ENCODE data around the gene METTL23.
A peak's percentile ranks its signal among the peaks of the same experiment; 100 is the strongest.
"Not testable (repeated sequence)": the region's sequence is repeated elsewhere in the genome, so short reads cannot be mapped to it uniquely, and the experiment has no call there.

The METTL23 gene

GRCh38 chr17:76695059-76695831 is 31.4 kb upstream of the METTL23 start:
- DNase-seq, result no peak

DNA sequence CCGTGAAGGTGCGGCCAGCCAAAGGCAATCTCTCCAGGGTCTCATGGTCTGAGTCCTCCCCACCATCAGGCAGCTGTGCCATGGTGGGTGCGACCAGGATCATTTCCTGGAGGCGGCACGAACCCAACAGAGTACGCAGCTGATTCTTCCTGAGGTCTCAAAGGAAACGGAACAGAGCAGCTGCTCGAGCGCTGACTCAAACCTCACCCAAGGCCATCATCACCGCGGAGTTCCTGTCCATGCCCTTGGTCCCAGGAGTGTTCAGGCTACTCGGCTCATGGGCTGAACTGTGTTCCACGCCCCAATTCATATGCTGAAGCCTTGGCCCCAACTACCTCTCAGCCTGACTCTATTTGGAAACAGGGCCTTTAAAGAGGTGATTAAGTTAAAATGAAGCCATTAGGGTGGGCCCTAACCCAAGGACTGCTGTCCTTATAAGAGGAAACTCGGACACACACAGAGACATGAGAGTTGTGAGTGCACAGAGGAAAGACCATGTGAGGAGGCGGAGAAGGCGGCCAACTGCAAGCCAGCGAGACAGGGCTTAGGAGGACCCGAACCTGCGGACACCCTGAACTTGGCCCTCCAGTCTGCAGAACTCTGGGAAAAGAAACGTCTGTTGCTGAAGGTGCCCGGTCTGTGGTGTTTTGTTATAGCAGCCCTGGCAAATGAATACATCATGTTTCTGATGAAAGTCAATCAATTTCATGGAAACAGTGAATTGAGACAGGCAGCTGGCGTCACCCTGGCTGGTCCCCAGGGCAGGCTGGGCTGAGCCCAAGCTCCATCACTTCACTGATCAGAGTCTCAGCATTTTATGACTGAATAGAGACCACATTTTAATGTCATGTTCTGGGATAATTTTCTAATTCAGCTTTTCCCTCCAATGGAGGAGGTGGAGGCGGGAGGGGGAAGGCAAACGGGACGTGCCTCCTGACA is 29.6 kb upstream of the METTL23 start:
- DNase-seq, result no peak

- DNase-seq, result no peak
These were observed 28.8 kb upstream of the METTL23 start for GRCh38 chr17:76697702-76698465.

- not testable (repeated sequence) for DNase-seq
These were observed 28.1 kb upstream of the METTL23 start for GRCh38 chr17:76698466-76698977.

- no peak for DNase-seq
These were observed 26.4 kb upstream of the METTL23 start for GRCh38 chr17:76700270-76700616.

GRCh38 chr17:76700617-76701470 is 25.8 kb upstream of the METTL23 start:
- no peak for DNase-seq

- no peak for DNase-seq
These were observed 25.1 kb upstream of the METTL23 start for GRCh38 chr17:76701471-76701967.

- DNase-seq, result no peak
These were observed 24.6 kb upstream of the METTL23 start for GRCh38 chr17:76702076-76702475.

- DNase-seq, result no peak
These were observed 23.6 kb upstream of the METTL23 start for GRCh38 chr17:76702941-76703637.

DNA sequence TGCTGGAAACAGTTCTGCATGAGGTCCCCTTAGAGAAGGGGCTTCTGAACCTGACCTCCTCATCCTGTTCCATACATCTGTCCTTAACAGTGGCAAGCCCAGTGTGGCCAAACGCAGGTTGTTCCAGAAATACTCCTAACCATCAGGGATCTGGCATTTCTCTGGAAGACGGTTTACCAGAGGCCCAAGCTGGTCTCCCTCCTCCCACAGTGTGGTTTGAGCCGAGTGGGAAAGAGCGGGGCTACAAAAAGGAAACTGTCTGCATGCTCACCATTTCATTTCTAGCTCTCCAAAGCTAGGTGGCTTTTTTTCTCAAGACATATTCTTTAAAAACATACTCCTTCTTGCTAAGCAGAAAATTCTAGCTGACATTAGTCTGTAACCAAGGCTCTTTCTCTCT is 21.8 kb upstream of the METTL23 start:
- DNase-seq, result no peak

- DNase-seq, result no peak
These were observed 19.8 kb upstream of the METTL23 start for GRCh38 chr17:76706817-76707216.

DNA sequence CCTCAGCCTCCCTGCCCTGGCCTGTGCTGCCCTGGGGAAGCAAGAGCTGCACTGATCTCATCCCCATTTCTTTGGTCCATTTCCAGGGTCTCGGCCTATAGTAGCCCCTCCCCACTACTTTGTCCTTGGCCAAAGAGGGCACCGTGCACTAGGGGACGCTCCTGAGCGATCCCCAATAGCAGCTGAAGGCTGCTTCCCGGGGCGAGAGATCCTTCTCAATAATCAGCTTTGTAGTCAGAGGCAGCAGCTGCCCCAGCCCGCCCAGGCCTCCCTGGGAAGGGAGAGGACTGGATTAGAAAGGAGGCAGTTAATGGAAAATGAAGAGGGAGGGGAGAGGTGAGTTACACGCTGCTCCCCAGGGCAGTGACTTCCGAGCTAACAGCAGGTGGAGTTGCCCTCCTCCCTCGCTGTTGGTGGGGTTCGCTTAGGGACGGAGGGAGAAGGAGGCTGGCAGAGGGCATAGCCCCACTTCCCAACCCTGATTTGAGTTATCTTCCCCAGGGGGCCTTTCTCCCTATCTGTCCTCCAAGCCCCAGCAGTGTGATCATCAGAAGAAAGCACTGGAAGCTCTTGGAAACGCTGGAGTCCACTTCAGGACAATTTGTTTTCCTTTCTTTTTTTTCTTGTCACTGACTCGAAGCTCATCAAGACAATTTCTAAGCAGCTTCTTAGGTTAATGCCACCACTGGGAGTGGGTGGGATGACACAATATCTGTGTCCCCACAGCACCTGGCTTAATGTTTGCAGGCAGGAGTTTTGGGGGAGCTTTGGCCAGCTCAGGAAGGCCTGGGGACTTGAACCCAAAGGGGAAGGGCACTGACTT is 18.4 kb upstream of the METTL23 start:
- no peak for DNase-seq

GRCh38 chr17:76709077-76709950 is 17.3 kb upstream of the METTL23 start:
- DNase-seq, result no peak

GRCh38 chr17:76709951-76710862 is 16.4 kb upstream of the METTL23 start:
- DNase-seq, result not testable (repeated sequence)

DNA sequence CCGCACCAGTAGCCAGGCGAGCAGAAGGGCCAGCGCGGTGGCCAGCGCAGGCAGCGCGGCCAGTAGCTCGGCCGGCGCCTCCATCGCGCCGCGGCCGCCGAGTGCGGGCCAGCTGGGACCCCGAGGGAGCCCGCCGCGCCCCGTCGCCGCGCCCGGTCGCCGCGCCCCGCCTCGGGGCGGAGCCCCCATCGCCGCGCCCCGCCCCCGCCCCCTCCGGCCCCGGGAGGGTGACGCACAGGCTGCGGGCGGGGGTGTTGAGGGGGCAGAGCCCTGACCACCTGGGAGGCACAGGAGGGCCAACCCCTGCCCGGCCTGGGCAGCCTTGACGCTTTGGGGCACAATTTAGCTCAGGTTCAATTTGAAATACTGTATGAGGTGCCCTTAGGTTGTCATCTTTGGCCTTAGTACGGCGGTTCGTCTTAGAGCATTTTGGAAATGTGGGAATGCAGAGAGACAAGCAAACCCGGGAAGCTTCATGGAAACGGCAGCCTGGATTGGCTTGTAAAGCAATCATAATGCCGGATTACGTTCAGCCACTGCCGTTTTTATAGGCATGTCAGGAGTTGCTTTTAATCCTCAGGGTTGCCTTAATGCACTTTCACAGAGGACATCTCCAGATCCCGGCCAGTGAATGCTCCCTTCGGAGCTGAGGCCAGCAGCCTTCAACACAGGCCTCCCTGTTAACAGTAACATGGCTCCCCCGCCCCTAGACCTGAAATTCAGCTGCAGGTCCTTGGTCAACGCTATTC is 15.6 kb upstream of the METTL23 start, which contains the start of gene MXRA7:
TSS of gene MXRA7 (minus strand) at position 103 of the 749 bp plus-strand sequence. CDS start at position 84, 19 bp downstream.
- peak; percentile 37 for DNase-seq

DNA sequence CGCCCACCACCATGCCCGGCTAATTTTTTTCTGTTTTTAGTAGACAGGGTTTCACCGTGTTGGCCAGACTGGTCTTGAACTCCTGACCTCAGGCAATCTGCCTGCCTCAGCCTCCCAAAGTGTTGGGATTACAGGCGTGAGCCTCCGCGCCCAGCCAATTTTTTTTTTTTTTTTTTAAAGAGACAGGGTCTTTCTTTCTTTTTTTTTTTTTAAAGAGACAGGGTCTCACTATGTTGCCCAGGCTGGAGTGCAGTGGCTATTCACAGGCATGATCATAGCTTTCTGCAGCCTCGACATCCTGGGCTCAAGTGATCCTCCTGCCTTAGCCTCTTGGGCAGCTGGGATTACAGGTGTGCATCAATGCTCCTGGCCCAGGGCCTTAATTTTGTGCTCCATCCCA is 14.3 kb upstream of the METTL23 start:
- DNase-seq, result not testable (repeated sequence)

DNA sequence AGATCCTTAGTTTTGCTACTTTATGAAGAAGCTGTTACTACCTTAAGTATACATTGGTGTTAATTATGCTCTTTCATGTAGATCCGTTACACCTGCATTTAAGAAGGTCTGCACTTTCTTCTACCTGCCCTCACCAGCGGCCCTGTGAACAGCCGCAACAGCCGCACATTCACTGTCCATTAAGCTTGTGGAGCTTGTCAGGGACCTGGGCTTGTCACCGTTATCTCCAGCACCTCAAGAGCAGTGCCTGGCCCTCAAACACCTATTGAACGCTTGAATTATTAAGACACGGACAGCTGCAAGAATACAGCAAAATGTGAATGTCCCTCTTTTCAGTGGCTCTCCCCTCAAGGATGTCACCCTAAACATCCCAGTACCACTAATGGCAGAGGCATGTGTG is 12.9 kb upstream of the METTL23 start:
- no peak for DNase-seq

Data from COR-L47 (cell line).